HEK293 (cell line): Measurements from ENCODE around the gene UST.

Experiments
- CTCF ChIA-PET: fragments of 350-600 bp; formaldehyde crosslinking; extraction: SDS; loops from one replicate; lab custom pipeline; 2021; ENCODE audit warnings: antibody characterized with exemption; lab: Yijun Ruan, JAX
- POLR2A ChIA-PET: fragments of 300-600 bp; formaldehyde crosslinking; extraction: SDS; loops from one replicate; lab custom pipeline; 2020; ENCODE audit warnings: antibody characterized with exemption, inconsistent platforms; lab: Yijun Ruan, JAX
- H3K27ac ChIP-seq: fragments of 200-500 bp; sonication (Bioruptor generic); 2 replicates; pipeline ENCODE4 v1.5.1; 2014; ENCODE audit warnings: low read depth, low read length, control low read depth, inconsistent platforms; ENCODE audit errors: extremely low read depth
- H3K36me3 ChIP-seq, 2 experiments: fragments of 200-500 bp in 1 of 2; sonication (Bioruptor generic) in 1 of 2; 1 replicate in 1 of 2; 2 replicates in 1 of 2; pipeline ENCODE4 v1.5.1; 2014 to 2017; ENCODE audit warnings: inconsistent platforms in 2 of 2, low read length in 2 of 2; ENCODE audit not compliant: control insufficient read depth in 2 of 2, insufficient read depth in 1 of 2
- H3K4me1 ChIP-seq: fragments of 200-500 bp; sonication (Bioruptor generic); 2 replicates; pipeline ENCODE4 v1.5.1; 2014; ENCODE audit warnings: mild to moderate bottlenecking, low read length, inconsistent platforms; ENCODE audit not compliant: control insufficient read depth, insufficient read depth
- H3K4me3 ChIP-seq: 2 replicates; pipeline ENCODE4 v1.5.1; 2011; ENCODE audit warnings: low read depth, mild to moderate bottlenecking, control low read depth, low read length, moderate library complexity
- H3K9me3 ChIP-seq: fragments of 200-500 bp; sonication (Bioruptor generic); 2 replicates; pipeline ENCODE4 v1.5.1; 2014; ENCODE audit warnings: low read depth, low read length, inconsistent platforms; ENCODE audit not compliant: control insufficient read depth, insufficient read depth
- ATF2 ChIP-seq: fragments of 450-650 bp; formaldehyde crosslinking; IDR thresholded peaks from 2 replicates; pipeline ENCODE4 v1.5.1; 2016; ENCODE audit warnings: missing biosample characterization, missing genetic modification characterization, low read depth
- GFI1B ChIP-seq: fragments of 450-650 bp; formaldehyde crosslinking; IDR thresholded peaks from 2 replicates; pipeline ENCODE4 v1.5.1; 2016; ENCODE audit warnings: missing biosample characterization, missing genetic modification characterization
- INSM2 ChIP-seq: fragments of 450-650 bp; formaldehyde crosslinking; IDR thresholded peaks from 2 replicates; pipeline ENCODE4 v1.5.1; 2016; ENCODE audit warnings: missing biosample characterization, missing genetic modification characterization
- KLF7 ChIP-seq: fragments of 450-650 bp; formaldehyde crosslinking; IDR thresholded peaks from 2 replicates; pipeline ENCODE4 v1.5.1; 2016; ENCODE audit warnings: missing biosample characterization, missing genetic modification characterization, borderline replicate concordance
- KLF9 ChIP-seq: fragments of 450-650 bp; formaldehyde crosslinking; IDR thresholded peaks from 2 replicates; pipeline ENCODE4 v1.5.1; 2016; ENCODE audit warnings: missing biosample characterization, missing genetic modification characterization, low read depth
- MEIS1 ChIP-seq: sonication (generic); formaldehyde crosslinking; IDR thresholded peaks from 2 replicates; pipeline ENCODE4 v1.8.1; 2022; ENCODE audit warnings: missing genetic modification reagents, mild to moderate bottlenecking, borderline replicate concordance
- MYNN ChIP-seq: fragments of 450-650 bp; formaldehyde crosslinking; IDR thresholded peaks from 2 replicates; pipeline ENCODE4 v1.5.1; 2016; ENCODE audit warnings: missing biosample characterization, missing genetic modification characterization, borderline replicate concordance
- PRDM6 ChIP-seq: fragments of 450-650 bp; formaldehyde crosslinking; IDR thresholded peaks from 2 replicates; pipeline ENCODE4 v1.5.1; 2017; ENCODE audit warnings: missing biosample characterization, missing genetic modification characterization
- ZEB2 ChIP-seq: fragments of 450-650 bp; formaldehyde crosslinking; IDR thresholded peaks from 2 replicates; pipeline ENCODE4 v1.5.1; 2016; ENCODE audit warnings: missing biosample characterization, missing genetic modification characterization
- ZFP69B ChIP-seq: fragments of 450-650 bp; formaldehyde crosslinking; IDR thresholded peaks from 2 replicates; pipeline ENCODE4 v1.5.1; 2016; ENCODE audit warnings: missing biosample characterization, missing genetic modification characterization
- ZNF132 ChIP-seq: fragments of 450-650 bp; formaldehyde crosslinking; IDR thresholded peaks from 2 replicates; pipeline ENCODE4 v1.5.1; 2017; ENCODE audit warnings: missing biosample characterization, missing genetic modification characterization, borderline replicate concordance
- ZNF133 ChIP-seq: fragments of 450-650 bp; formaldehyde crosslinking; IDR thresholded peaks from 2 replicates; pipeline ENCODE4 v1.5.1; 2016; ENCODE audit warnings: missing biosample characterization, missing genetic modification characterization
- ZNF155 ChIP-seq: fragments of 450-650 bp; formaldehyde crosslinking; IDR thresholded peaks from 2 replicates; pipeline ENCODE4 v1.5.1; 2016; ENCODE audit warnings: missing biosample characterization, missing genetic modification characterization
- ZNF214 ChIP-seq: fragments of 450-650 bp; formaldehyde crosslinking; IDR thresholded peaks from 2 replicates; pipeline ENCODE4 v1.5.1; 2017; ENCODE audit warnings: missing biosample characterization, mild to moderate bottlenecking, missing genetic modification characterization, borderline replicate concordance
- ZNF324 ChIP-seq: fragments of 450-650 bp; formaldehyde crosslinking; IDR thresholded peaks from 2 replicates; pipeline ENCODE4 v1.5.1; 2016; ENCODE audit warnings: missing biosample characterization, missing genetic modification characterization
- ZNF521 ChIP-seq: fragments of 450-650 bp; formaldehyde crosslinking; IDR thresholded peaks from 2 replicates; pipeline ENCODE4 v1.5.1; 2017; ENCODE audit warnings: missing biosample characterization, mild to moderate bottlenecking, missing genetic modification characterization
- ZNF549 ChIP-seq: fragments of 450-650 bp; IDR thresholded peaks from 2 replicates; pipeline ENCODE4 v1.5.1; 2018; ENCODE audit warnings: missing biosample characterization, missing genetic modification characterization, mild to moderate bottlenecking, inconsistent platforms, moderate library complexity
- ZNF560 ChIP-seq: fragments of 450-650 bp; formaldehyde crosslinking; IDR thresholded peaks from 2 replicates; pipeline ENCODE4 v1.5.1; 2017; ENCODE audit warnings: missing biosample characterization, missing genetic modification characterization, borderline replicate concordance
- ZNF624 ChIP-seq: fragments of 450-650 bp; formaldehyde crosslinking; IDR thresholded peaks from 2 replicates; pipeline ENCODE4 v1.5.1; 2017; ENCODE audit warnings: missing biosample characterization, missing genetic modification characterization
- ZNF639 ChIP-seq: fragments of 450-650 bp; formaldehyde crosslinking; IDR thresholded peaks from 2 replicates; pipeline ENCODE4 v1.5.1; 2016; ENCODE audit warnings: missing biosample characterization, missing genetic modification characterization
- ZNF664 ChIP-seq: fragments of 450-650 bp; formaldehyde crosslinking; IDR thresholded peaks from 2 replicates; pipeline ENCODE4 v1.5.1; 2016; ENCODE audit warnings: missing biosample characterization, missing genetic modification characterization
- ZNF707 ChIP-seq: fragments of 450-650 bp; formaldehyde crosslinking; IDR thresholded peaks from 2 replicates; pipeline ENCODE4 v1.5.1; 2016; ENCODE audit warnings: missing biosample characterization, missing genetic modification characterization
- ZSCAN18 ChIP-seq: fragments of 450-650 bp; formaldehyde crosslinking; IDR thresholded peaks from 2 replicates; pipeline ENCODE4 v1.5.1; 2016; ENCODE audit warnings: missing biosample characterization, missing genetic modification characterization
- ZSCAN30 ChIP-seq: fragments of 450-650 bp; IDR thresholded peaks from 2 replicates; pipeline ENCODE4 v1.5.1; 2018; ENCODE audit warnings: missing biosample characterization, mild to moderate bottlenecking, missing genetic modification characterization, moderate library complexity
- ZXDB ChIP-seq: fragments of 450-650 bp; formaldehyde crosslinking; IDR thresholded peaks from 2 replicates; pipeline ENCODE4 v1.5.1; 2016; ENCODE audit warnings: missing biosample characterization, missing genetic modification characterization
- TF ChIP-seq, protein P1 (sequence below): fragments of 450-650 bp; formaldehyde crosslinking; IDR thresholded peaks from 2 replicates; pipeline ENCODE4 v1.5.1; 2016; ENCODE audit warnings: missing biosample characterization, missing genetic modification characterization

UST gene

DNA sequence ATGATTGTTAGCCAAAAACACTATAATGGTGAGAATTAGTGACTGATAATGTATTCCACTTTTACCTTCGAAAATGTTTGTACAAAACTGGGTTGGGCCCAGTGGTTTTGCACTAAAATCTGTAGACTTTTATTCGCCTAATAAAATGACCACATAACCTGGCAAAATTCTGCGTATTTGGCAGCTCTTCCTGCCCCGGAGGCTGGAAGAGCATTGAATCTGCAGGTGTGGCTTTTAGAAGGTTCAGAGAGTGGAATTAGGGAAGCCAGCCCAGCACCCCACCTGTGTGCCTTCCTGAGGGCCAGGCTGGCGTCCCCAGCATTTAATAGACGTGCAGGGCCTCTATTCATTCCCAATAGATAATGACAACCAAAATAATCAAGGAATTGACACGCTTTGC is 256.7 kb downstream of the UST start:
- CTCF ChIA-PET = interaction anchor here (0.6 to 1.3 kb wide), 2 partner anchors 30 to 964 kb away, joined by 3 read pairs; no protein-coding TSS in a partner anchor
- Histone ChIP-seq H3K27ac (no peak overlapping the region), H3K4me3 (no peak overlapping the region), H3K36me3 (no peaks in the 10 kb centered on the region), H3K4me1 (no peaks in the 10 kb centered on the region), H3K9me3 (no peaks in the 10 kb centered on the region)
- TF ChIP-seq ATF2 (tag by site-specific recombination) (no peak), MEIS1 (CRISPR knock-in tag) (no peak), GFI1B (tag by site-specific recombination) (no peak), ZXDB (tag by site-specific recombination) (no peak), MYNN (tag by site-specific recombination) (no peak), ZSCAN18 (tag by site-specific recombination) (no peak), ZNF624 (tag by site-specific recombination) (no peak), ZNF132 (tag by site-specific recombination) (no peak), ZNF707 (tag by site-specific recombination) (no peak), ZNF324 (tag by site-specific recombination) (no peak), ZFP69B (tag by site-specific recombination) (no peak), INSM2 (tag by site-specific recombination) (no peak), ZNF521 (tag by site-specific recombination) (no peak), ZEB2 (tag by site-specific recombination) (no peak), ZNF639 (tag by site-specific recombination) (no peak)
- POLR2A ChIA-PET = interaction anchor here (0.7 kb wide), 1 partner anchor 745 kb away, joined by 3 read pairs; no protein-coding TSS in a partner anchor

DNA sequence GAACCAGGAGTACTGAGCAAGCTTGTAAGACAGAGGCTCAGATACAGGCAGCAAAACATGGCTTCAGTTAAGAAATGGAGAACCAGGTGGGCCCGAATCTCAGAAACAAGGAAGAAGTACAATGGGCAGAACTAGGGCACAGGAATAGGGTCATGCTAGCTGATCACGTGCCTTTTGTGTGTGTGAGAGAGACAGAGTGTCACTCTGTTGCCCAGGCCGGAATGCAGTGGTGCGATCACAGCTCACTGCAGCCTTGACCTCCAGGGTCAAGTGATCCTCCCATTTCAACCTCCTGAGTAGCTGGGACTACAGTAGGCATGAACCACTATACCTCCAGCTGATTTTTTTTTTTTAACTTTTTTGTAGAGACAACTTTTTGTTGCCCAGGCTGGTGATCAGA is 257.8 kb downstream of the UST start:
- Histone ChIP-seq H3K4me1 (no peaks in the 10 kb centered on the region), H3K4me3 (no peak overlapping the region), H3K36me3 (no peaks in the 10 kb centered on the region), H3K9me3 (no peaks in the 10 kb centered on the region), H3K27ac (no peak overlapping the region)
- ChIA-PET CTCF (interaction anchor here (0.6 to 2.6 kb wide), 4 partner anchors 9 to 58 kb away, joined by 3 to 8 read pairs (median 5); no protein-coding TSS in a partner anchor), POLR2A (no interaction called here)
- no peak for TF ChIP-seq KLF7 (tag by site-specific recombination)
- TF ChIP-seq PRDM6 (tag by site-specific recombination) = no peak
- no peak for TF ChIP-seq ZNF214 (tag by site-specific recombination)
- TF ChIP-seq, protein P1, sequence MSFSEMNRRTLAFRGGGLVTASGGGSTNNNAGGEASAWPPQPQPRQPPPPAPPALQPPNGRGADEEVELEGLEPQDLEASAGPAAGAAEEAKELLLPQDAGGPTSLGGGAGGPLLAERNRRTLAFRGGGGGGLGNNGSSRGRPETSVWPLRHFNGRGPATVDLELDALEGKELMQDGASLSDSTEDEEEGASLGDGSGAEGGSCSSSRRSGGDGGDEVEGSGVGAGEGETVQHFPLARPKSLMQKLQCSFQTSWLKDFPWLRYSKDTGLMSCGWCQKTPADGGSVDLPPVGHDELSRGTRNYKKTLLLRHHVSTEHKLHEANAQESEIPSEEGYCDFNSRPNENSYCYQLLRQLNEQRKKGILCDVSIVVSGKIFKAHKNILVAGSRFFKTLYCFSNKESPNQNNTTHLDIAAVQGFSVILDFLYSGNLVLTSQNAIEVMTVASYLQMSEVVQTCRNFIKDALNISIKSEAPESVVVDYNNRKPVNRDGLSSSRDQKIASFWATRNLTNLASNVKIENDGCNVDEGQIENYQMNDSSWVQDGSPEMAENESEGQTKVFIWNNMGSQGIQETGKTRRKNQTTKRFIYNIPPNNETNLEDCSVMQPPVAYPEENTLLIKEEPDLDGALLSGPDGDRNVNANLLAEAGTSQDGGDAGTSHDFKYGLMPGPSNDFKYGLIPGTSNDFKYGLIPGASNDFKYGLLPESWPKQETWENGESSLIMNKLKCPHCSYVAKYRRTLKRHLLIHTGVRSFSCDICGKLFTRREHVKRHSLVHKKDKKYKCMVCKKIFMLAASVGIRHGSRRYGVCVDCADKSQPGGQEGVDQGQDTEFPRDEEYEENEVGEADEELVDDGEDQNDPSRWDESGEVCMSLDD = no peak
- no peak for TF ChIP-seq KLF9
- TF ChIP-seq ZNF155 (tag by site-specific recombination) = no peak
- TF ChIP-seq ZNF549 = no peak
- TF ChIP-seq ZNF664 (tag by site-specific recombination) = no peak
- TF ChIP-seq ZNF133 (tag by site-specific recombination) = no peak
- TF ChIP-seq ZSCAN30 (tag by site-specific recombination) = no peak
- TF ChIP-seq ZNF560 (tag by site-specific recombination) = no peak
